Measurements from ENCODE around the gene SDHB.

- TF ChIP-seq POLR2A (IDR thresholded peaks at IDR 0.05) = no peak
- no peak for TF ChIP-seq EP300 (IDR thresholded peaks at IDR 0.05)
- no peak for TF ChIP-seq CTCF (IDR thresholded peaks at IDR 0.05)
Measured at GRCh38 chr1:17067069-17067426, 13.2 kb upstream of the SDHB start.

Measured in ovary (tissue), 3 donors.